Skeletal muscle satellite cell (primary cell): ENCODE measurements around the gene TNFAIP3.
A peak's percentile ranks its signal among the peaks of the same experiment; 100 is the strongest.

Source experiments
- H3K27me3 ChIP-seq: 2 replicates; pipeline ENCODE4 v1.7.0; 2013; ENCODE audit warnings: low read length; ENCODE audit not compliant: control insufficient read depth, insufficient read depth
- H3K36me3 ChIP-seq: 2 replicates; pipeline ENCODE4 v1.7.0; 2013; ENCODE audit warnings: mild to moderate bottlenecking, control low read depth, low read length; ENCODE audit not compliant: insufficient read depth
- H3K4me1 ChIP-seq: 2 replicates; pipeline ENCODE4 v1.7.0; 2013; ENCODE audit warnings: low read length; ENCODE audit not compliant: control insufficient read depth, insufficient read depth
- H3K4me2 ChIP-seq: 2 replicates; pipeline ENCODE4 v1.7.0; 2013; ENCODE audit warnings: mild to moderate bottlenecking, low read length
- H3K4me3 ChIP-seq: 2 replicates; pipeline ENCODE4 v1.7.0; 2013; ENCODE audit warnings: low read length
- H3K9ac ChIP-seq: 2 replicates; pipeline ENCODE4 v1.7.0; 2013; ENCODE audit warnings: mild to moderate bottlenecking, low read depth, low read length, moderate library complexity
- H3K9me3 ChIP-seq: replicated peaks from 2 replicates; pipeline ENCODE4 v1.7.0; 2013; ENCODE audit warnings: mild to moderate bottlenecking, control low read depth, low read length

The TNFAIP3 gene

GRCh38 chr6:137853569-137854213, 13.4 kb upstream of the TNFAIP3 start:
- Histone ChIP-seq H3K27me3 (no peaks in the 10 kb centered on the region), H3K4me3 (no peak overlapping the region), H3K4me1 (peaks cover 24% of the 10 kb centered on the region), H3K36me3 (no peaks in the 10 kb centered on the region), H3K9ac (no peak overlapping the region), H3K9me3 (no peaks in the 10 kb centered on the region), H3K4me2 (no peak overlapping the region)

GRCh38 chr6:137856138-137856898, 10.7 kb upstream of the TNFAIP3 start:
- H3K4me1 ChIP-seq, result peaks cover 18% of the 10 kb centered on the region
- H3K36me3 ChIP-seq, result no peaks in the 10 kb centered on the region
- H3K9me3 ChIP-seq, result no peaks in the 10 kb centered on the region
- no peak overlapping the region for H3K9ac ChIP-seq
- H3K27me3 ChIP-seq, result no peaks in the 10 kb centered on the region
- no peak overlapping the region for H3K4me3 ChIP-seq
- H3K4me2 ChIP-seq, result no peak overlapping the region

GRCh38 chr6:137859025-137859424, 8.0 kb upstream of the TNFAIP3 start:
- Histone ChIP-seq H3K27me3 (no peaks in the 10 kb centered on the region), H3K4me1 (no peaks in the 10 kb centered on the region), H3K9ac (no peak overlapping the region), H3K9me3 (no peaks in the 10 kb centered on the region), H3K36me3 (no peaks in the 10 kb centered on the region), H3K4me2 (no peak overlapping the region), H3K4me3 (no peak overlapping the region)

- H3K27me3 ChIP-seq, result no peaks in the 10 kb centered on the region
- no peaks in the 10 kb centered on the region for H3K9me3 ChIP-seq
- H3K4me1 ChIP-seq, result no peaks in the 10 kb centered on the region
- no peak overlapping the region for H3K9ac ChIP-seq
- no peaks in the 10 kb centered on the region for H3K36me3 ChIP-seq
- H3K4me3 ChIP-seq, result no peak overlapping the region
- no peak overlapping the region for H3K4me2 ChIP-seq
Observed at GRCh38 chr6:137860394-137861005, 6.6 kb upstream of the TNFAIP3 start.

- Histone ChIP-seq H3K9me3 (no peaks in the 10 kb centered on the region), H3K4me2 (no peak overlapping the region), H3K36me3 (no peaks in the 10 kb centered on the region), H3K9ac (no peak overlapping the region), H3K27me3 (no peaks in the 10 kb centered on the region), H3K4me1 (peaks cover 5% of the 10 kb centered on the region), H3K4me3 (no peak overlapping the region)
Observed at GRCh38 chr6:137861550-137862337, 5.3 kb upstream of the TNFAIP3 start.

- Histone ChIP-seq H3K36me3 (no peaks in the 10 kb centered on the region), H3K9me3 (no peaks in the 10 kb centered on the region), H3K4me1 (peaks cover 5% of the 10 kb centered on the region), H3K27me3 (no peaks in the 10 kb centered on the region), H3K9ac (no peak overlapping the region), H3K4me3 (no peak overlapping the region), H3K4me2 (no peak overlapping the region)
Observed at GRCh38 chr6:137862419-137863090, 4.5 kb upstream of the TNFAIP3 start.

GRCh38 chr6:137863091-137863797, 3.8 kb upstream of the TNFAIP3 start:
- H3K36me3 ChIP-seq, result no peaks in the 10 kb centered on the region
- H3K9ac ChIP-seq, result no peak overlapping the region
- H3K27me3 ChIP-seq, result no peaks in the 10 kb centered on the region
- no peak overlapping the region for H3K4me3 ChIP-seq
- H3K4me2 ChIP-seq, result no peak overlapping the region
- peaks cover 6% of the 10 kb centered on the region for H3K4me1 ChIP-seq
- no peaks in the 10 kb centered on the region for H3K9me3 ChIP-seq

GRCh38 chr6:137864812-137865508, 2.1 kb upstream of the TNFAIP3 start:
- no peaks in the 10 kb centered on the region for H3K9me3 ChIP-seq
- H3K4me3 ChIP-seq, result no peak overlapping the region
- peaks cover 19% of the 10 kb centered on the region for H3K4me1 ChIP-seq
- no peaks in the 10 kb centered on the region for H3K36me3 ChIP-seq
- H3K4me2 ChIP-seq, result no peak overlapping the region
- no peak overlapping the region for H3K9ac ChIP-seq
- H3K27me3 ChIP-seq, result no peaks in the 10 kb centered on the region

- Histone ChIP-seq H3K27me3 (no peaks in the 10 kb centered on the region), H3K9ac (peak overlapping the region; percentile 83), H3K4me1 (peaks cover 33% of the 10 kb centered on the region), H3K4me3 (peak overlapping the region; percentile 72), H3K9me3 (no peaks in the 10 kb centered on the region), H3K36me3 (no peaks in the 10 kb centered on the region), H3K4me2 (peak overlapping the region; percentile 88)
Observed at GRCh38 chr6:137866200-137866913, 702 bp upstream of the TNFAIP3 start.
